Measurements from ENCODE around the gene TENM4.

TENM4 gene

DNA sequence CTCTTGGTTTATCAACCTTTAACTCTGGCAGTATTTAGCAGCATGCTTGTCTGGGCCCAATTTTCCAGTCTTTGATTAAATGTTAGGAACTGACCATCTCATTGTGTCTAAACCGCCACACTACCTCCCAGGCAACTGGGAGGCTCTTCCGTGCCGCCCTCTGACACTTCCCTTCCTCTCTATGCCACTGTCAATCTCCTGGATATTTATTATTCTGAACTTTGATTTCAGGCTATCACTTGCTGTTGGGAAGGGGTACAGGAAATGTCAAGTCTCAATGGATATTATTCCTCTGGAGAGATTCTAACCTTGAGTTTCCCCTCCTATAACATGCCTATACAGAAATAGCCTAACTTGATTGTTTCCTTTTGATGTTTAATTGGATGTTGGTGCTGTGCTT, 643.3 kb downstream of the TENM4 start:
- DNase-seq, result no peak

DNA sequence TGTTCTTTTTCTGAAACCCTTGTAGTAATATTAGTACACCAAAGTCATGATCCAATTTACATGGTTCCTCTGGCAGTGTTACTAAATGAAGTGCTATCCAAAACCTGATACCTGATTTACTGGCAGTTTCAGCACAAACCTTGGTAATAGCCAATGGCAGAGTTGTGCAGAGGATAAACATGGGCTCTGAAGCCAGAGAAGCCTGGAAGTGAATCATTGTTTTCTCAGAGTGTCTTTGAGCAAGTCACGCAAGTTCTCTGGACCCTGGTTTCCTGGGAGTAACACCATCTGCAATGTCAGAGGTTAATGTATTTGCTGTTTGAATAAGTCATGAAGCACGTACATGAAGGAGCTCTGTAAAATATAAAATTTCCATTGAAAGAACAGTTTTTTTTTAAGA, 643.9 kb downstream of the TENM4 start:
- DNase-seq, result no peak

DNA sequence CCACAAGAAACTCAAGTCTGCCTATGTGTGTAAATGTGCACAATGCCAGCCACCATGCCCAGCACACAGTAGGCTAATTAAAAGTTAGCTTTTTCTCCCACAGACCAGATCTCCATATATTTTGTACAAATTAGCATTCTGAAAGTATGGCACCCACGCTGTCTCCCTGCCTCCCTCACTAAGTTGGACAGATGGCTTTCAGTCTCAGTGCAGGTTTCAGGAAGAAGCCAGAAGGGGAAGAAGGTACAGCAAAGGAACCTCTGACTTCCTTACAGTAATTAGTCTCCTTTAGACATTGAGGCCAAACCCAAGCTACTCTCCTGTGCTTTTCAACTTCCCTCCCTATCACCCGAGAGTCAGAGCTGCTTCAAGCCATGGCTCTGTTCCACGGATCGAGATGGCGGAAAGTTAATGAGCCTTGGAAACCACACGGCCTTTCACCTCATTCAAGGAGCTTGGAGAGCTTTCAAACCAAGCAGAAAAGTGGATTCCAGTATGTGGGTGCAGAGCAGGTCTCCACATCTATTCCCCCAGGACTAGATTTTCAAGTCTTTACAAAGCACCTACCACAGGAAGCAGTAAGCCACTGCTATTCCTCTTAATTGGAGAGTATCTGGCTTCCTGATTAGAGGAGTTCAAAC, 645.1 kb downstream of the TENM4 start:
- no peak for DNase-seq

DNA sequence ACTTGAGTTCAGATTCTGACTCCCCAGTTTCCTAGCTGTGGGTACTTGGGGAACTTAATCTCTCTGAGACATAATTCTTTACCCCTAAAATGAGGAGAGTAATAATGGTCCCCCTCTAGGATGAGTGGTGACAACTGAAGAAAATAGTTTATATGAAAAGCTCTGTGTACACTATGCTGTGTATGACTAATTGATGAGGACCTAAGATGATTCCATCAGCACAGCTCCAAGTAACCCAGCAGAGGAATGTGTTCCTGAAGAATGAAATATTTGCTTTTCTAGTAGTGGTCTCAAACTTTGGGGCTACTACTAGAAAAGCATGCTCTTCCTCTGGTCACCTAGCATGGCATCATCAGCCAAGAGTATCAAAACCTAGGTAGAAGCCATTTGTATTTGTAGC, 648.9 kb downstream of the TENM4 start:
- DNase-seq, result no peak

DNA sequence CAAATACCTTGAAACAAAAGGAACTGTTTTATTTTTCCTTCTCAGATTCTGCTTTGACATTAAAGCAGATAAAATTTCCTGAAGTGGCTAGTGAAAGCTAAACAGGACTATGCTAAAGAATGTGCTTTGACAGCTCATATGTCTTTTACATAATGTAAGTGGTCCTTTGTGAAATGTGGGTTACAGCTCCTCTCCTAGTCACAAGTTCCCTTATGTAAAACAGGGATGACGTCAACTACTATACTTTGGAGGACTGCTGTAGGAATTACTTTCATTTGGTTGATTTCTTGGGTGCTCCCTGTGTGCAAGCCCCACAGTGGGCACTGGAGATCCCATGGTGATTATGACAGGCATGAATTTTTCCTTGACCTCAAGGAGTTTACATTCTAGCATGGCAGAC, 649.6 kb downstream of the TENM4 start:
- DNase-seq, result no peak

DNA sequence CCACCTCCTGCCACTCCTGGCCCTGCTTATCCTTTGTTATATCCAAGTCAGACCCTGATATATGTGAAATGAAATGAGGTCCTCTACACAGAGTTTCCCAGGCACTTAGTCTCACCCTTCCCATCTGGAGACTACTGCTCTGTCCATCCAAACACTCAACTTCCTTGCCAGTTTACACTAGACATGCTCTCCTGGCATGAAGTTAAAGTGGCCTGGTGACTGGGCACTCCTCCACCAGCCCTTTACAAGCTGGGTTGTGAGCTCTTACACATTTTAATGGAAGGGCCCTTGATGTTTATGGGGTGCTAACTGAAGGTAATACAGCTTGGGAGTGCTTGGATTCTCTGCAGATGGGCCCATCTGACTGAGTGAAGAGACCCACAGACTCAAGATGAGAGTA, 650.0 kb downstream of the TENM4 start:
- no peak for DNase-seq

DNA sequence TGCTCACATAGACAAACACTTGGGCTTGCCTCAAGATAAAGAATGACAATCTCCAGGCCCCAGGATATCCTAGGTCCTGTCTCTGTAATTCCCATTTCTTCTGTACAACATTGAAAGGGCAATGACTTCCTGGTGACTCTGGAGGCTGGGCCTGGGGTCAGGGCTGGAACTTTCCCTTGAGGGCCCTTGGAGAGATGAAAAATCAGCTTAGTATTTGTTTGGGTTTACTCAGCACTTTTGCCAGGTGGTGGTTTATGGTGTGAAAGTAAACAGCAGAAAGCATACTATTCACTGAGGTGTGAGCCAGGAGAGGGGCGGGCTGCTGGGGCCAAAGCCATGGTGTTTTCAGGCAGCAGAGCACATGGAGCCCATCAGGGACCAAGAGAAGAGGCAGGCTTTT, 651.5 kb downstream of the TENM4 start:
- DNase-seq, result no peak

DNA sequence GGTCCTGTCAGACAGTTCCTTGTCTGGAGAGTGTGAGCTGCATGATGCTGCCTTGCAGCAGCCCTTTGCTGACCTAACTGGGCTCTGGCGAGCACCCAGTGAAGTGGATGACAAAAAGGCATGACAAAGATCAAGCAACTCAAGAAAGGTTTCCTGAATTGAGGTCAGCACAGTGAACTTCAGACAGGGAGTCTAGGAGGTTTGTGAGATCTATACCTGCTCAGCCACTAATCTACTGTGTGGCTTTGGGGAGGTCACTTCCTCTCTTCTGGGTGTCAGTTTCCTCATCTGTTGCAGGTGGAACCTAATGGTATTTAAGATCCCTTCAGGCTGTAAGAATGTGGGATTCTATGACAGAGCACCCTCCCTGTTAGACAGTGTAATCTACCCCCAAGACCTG, 652.3 kb downstream of the TENM4 start:
- no peak for DNase-seq

DNA sequence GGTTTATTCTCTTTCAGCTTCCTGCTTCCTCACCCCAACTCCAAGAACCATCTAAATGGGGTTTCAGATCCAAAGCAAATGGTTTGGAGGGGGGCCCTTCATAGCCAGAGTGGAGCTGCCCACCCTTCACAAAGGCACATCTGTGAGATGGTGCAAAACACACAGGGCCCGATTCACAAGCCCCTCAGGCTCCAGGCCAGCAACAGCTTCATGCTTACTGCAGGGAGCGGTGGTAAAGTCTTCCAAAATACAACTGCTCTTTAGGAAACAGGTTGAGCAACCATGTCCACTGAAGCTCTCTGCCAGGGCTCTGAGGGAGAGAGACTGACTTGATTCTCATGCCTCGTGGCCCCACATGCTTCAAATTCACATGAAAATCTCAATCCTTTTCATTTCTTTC, 653.1 kb downstream of the TENM4 start:
- DNase-seq, result no peak

DNA sequence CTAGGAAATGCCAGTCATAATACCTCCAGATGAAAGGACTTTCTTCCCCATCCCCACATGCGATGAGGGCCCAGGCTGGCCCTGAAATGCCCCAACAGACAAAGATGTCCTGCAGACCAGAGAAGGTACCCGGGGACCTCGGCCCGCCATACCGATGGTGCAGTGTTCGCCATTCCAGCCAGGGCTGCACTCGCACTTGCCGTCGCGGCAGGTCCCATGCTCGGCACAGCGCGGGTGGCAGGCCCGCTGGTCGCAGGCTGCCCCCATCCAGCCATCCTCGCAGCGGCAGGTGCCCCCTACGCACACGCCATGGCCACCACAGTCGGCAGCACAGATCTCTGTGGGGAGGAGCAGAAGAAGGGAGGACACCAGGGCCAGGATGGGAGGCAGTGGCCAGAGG, 654.1 kb downstream of the TENM4 start:
- DNase-seq, result no peak

DNA sequence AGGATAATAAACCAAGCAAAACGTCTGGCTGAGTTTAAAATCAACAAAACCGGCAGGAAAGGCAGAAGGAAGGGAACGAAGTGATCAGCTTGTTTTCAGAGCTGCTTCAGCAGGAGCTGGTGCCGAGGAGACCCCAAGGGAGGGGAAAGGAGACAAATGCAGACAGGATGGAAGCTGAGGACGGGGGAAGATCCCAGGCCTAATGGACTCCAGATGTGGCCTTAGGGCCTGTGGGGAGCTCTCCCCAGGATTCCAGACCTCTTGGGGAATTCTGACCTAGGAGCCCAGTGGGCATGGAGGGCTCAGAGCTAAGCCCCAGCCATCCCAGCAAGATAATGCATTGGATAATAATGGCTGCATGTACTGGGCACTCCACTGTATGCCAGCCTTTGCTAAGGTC, 654.7 kb downstream of the TENM4 start:
- no peak for DNase-seq

DNA sequence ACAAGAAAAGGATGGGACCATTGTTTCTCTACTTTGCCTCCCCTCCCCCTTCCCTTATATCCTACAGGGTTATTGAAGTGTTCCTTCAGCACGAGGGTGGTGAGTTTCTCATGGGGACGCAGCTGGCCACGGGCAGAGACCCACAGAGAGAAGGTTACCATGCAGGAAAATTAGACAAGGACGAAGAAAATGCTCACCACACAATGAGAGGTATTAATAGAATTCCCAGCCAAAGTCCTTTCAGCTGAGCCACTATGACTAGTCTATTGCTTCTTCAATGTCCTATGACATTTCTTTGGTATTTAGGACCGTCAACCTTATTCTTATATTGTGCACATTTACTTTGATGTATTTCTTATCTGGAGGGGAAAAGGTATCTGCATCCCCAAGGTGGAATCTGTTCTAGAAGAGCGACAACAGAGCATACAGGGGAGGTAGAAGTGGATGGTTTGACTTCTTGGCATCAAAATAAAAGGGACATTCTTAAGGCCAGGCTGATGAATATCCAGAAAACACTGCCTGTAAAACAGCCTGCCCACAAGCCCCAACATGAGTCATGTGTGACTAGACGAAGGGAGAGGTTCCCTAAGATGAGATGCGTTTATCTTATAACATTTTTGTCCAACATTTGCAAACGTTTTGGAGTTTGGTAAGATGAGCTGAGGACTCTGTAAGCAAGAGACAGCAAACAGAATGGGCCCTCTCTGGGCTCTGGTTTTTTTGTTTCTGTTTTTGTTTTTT, 656.3 kb downstream of the TENM4 start:
- no peak for DNase-seq

DNA sequence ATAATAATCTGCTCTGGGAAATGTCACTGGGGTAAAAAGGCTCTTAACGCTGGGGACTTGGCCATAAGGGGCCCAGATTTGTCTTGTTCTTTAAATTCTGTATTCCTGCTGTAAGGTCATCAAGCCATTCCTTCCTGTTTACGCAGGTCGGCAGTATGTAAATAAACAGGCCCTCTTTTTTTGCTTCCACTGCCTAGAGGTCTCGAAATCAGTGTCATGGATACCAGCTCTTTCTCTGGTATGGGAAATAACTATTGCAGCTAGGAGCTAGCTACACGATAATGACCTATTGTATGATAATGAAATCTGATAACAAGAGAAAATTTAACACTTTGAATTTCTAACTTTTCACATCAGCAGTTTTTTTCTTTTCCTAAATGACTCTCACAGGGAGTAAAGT, 657.0 kb downstream of the TENM4 start:
- no peak for DNase-seq

DNA sequence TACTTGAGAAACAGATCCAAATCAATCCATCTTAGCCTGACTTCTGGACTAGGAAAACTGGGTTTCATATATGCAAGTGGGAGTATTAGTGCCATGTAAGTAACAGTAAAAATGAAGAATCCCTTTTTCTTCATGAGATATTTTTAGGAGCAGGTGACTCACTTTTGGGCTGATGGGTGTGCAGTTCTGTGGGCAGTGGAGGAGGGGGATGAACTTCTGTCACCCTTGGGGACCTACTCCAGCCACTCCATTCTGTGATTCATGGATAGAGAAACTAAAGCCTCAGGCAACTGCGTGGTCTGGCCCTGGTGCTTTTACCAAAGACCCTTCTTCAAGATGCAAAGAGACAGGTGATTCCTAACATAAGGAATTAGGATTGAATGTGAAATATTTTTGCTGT, 657.5 kb downstream of the TENM4 start:
- DNase-seq, result no peak

DNA sequence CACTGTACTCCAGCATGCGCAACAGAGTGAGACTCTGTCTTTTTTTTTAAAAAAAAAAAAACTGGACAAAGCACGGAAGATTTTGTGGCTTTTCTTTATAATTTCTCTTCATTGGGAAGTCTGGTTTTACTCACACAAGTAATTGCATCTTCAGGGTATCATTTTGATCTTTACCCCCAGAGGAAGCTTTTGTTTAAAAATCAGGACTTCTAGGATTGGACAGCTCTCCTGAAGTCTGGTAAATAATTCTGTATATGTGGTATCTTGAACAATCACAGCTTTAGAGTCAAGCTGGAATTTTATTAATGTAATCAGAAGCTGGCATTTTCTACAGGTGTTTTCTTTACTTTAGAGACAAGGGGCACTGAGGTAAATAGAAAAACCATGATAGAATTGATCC, 658.1 kb downstream of the TENM4 start:
- DNase-seq, result no peak

DNA sequence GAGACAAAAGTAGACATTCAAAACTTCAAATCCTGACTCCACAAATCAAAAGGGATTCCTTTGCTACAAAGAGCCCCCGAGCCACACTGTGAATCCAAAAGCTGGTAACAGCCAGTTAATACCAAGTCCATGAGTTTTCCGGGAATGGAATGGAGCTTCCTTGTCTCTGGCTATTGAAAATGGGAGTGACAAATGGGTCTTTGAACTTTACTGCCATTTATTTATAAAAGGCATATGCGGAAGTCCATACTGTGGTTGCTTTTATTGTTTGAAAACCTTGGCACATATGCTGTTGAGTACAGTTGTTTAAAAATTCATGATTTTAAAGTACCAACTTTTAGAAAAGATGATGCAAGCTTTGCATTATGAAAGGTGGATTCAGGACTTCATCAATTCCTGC, 659.9 kb downstream of the TENM4 start:
- DNase-seq, result no peak

DNA sequence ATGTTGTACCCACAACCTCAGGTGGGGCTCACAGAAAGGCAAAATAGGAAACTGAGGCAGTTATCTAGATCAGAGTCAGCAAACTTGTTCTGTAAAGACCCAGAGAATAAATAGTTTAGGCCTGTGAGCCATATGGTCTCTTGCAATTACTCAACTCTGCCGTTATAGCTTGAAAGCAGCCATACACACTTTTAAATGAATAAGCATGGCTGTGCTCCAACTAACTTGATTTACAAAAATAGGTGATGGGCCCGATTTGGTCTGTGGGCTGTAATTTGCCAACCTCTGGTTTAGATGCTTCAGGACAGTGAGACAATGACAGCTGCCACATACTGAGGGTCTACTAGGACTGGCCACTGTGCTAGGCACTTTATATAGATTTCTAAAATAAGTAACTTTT, 667.3 kb downstream of the TENM4 start:
- no peak for DNase-seq

DNA sequence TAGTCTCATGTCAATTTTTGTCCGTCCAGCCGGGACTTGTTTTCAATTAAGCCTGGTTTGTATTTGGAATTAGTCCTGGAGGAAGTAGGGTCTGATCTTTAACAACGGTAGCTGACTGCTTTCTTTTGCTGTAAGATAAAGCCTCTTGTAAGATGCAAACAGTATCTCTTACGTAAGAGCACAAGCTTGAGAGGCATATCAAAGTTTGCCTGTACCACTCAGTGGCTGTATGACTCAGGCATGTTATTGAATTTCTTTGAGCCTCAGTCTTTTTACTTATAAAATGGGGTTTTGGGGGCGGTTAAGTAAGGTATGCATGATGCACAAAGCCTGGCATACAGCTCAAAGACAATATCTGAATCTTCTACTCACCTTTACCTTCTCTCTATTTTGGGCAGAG, 667.8 kb downstream of the TENM4 start:
- DNase-seq, result no peak

DNA sequence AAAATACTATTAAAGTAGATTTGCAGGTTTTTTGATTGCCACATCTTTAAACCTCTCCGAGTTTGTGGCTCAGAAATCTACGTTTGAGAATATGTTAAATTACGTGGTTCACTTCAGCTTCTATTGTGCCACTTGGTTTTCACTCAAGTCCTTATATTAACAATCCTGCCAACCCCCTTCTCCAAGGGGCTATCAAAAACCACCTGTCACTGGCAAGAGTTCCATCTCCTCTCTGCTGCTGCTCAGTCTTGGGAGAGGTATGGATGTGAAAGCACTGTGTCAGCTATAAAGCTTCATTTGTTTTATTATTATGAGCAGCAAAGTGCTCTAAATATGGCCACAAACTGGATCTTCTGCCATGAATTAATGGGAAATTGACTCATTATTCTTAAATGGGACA, 668.6 kb downstream of the TENM4 start:
- no peak for DNase-seq

DNA sequence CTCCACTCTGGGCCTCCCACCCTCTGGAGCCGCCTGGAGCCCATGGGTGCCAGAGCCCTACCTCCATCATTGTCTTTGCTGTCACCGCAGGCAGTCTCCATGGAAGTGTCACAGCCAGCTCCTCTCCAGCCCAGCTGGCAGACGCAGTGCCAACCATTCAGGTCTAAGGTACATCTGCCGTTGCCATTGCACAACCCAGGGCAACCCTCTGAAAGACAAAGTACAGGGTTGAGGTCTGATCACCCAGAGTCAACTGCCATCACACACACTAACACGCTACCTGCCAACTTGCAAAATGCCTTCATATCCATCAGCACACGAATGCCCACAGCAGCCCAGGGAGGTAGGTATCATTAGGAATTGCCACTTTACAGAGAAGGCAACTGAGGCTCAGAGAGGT, 669.9 kb downstream of the TENM4 start:
- no peak for DNase-seq

DNA sequence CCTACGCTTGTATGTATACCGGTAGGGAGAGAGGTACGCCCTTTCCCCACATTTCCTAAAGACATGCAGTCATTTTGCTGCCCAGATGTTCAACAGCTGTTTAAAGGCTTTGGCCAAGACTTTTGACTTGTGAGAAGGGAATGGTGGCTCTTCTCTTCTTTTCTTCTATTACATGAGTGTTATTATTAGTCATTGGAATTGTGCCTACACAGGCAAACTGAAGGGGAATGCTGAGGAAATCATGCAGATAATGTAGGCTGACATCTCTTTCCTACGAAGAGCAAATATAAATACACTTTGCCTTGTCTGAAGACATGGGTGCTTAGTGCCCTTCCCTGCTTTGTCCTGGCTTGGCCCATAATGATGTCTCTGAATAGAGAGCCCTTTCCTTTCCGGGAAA, 671.9 kb downstream of the TENM4 start:
- DNase-seq, result no peak

DNA sequence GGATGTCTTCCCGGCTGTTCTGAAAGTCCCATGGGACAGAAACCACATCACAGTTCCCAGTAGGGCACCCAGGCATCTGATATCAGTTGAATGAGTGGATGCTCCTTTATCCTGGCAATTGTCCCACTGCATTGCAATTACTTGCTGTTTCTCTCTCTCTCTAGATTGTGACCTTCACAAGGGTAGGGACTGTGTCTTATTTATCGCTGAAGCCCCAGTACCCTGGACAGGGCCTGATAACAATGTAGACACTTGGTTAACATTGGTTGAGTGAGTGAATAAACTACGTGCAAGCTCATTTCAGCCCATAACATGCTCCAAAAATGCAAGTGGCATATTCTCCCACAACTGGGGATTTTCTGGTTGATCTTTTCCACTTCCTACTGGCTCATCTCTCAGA, 672.5 kb downstream of the TENM4 start:
- DNase-seq, result no peak

DNA sequence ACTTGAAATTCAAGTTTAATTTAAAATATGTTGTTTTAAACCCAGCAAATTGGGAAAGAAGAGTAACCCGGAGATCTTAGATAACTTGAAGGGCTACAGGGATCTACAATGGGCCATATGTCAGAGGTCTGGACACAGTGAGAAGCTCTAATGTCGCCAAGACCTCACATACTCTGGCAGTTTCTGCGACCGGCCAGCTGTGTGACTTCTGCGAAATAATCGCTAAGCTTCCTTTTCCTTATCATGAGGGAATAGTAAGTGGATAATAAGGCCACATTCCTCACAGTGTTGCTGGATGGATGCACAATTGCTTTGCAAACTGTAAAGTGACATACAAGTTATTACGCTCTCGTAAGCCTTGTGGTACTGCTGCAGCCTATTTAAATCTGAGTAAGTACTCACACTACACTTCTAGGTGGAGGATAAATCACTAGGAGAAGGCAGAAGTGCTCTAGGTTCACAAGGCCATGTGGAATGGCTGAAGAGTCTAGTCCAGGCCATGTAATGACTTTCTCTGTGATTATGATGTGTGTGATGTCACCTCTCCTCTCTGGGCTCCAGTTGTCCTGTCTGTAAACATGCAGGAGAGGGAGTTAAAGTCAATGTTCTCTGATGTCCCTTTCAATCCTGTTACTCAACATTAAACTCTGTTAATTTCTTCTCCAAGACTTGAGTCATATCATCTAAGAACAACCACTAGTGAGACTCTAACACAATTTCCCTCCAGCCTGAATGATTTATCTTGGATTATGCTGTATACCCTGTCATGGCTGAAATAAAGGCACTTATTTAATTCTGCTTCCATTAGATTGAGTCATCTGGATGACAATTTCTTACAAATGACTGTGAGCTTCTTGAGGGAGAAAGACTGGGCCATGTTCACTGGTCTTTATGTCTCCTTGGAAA, 673.5 kb downstream of the TENM4 start:
- DNase-seq, result no peak

DNA sequence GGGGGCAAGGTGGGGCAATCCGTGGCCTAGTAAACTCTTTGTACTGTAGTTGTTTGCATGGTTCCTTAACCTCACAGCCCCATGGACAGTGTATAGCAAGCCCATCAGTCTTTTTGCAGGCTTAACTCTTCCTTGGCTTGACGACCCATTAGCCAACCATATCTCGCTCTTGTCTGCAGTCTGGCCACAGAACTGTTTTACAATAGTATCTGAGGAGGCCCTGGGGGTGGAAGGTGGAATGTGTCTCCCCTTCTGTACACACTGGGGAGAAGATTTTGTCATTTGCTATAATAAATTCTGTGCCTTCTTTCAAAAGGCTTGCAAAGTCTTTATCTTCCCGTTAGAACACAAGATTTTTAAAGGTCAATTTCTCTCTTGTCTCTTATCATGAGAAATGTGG, 675.9 kb downstream of the TENM4 start:
- no peak for DNase-seq

Measured in CD4-positive, alpha-beta T cell treated with Interleukin-6 for 4 hours (primary cell).